Measurements from ENCODE around the gene REV3L.

Gene REV3L

DNA sequence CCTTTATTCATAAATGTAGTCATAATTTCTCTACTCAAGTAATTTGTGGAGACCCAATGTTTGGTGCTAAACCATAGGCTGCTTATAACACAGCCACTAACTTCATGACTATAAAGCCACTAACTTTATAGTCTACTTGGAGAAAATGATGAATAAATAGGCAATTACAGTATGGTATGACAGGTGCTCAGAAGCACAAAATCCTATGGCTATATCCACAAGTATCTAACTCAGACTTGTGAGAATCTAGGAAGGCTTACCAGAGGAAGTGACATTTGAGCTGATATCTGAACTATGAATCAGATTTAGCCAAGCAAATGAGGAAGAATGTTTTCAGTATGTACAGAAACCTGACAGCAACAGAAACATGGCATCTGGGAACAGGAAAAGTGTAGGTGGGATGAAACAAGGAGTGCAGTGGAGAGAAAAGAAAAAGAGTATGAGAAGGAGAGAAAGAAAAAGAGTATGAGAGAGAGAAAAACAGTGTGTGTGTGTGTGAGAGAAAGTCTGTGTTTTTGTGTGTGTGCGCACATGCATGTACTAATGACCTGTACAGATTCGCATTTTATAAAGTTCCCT is 59.9 kb downstream of the REV3L start:
- DNase-seq (ENCODE audit: low read depth), result no peak

DNA sequence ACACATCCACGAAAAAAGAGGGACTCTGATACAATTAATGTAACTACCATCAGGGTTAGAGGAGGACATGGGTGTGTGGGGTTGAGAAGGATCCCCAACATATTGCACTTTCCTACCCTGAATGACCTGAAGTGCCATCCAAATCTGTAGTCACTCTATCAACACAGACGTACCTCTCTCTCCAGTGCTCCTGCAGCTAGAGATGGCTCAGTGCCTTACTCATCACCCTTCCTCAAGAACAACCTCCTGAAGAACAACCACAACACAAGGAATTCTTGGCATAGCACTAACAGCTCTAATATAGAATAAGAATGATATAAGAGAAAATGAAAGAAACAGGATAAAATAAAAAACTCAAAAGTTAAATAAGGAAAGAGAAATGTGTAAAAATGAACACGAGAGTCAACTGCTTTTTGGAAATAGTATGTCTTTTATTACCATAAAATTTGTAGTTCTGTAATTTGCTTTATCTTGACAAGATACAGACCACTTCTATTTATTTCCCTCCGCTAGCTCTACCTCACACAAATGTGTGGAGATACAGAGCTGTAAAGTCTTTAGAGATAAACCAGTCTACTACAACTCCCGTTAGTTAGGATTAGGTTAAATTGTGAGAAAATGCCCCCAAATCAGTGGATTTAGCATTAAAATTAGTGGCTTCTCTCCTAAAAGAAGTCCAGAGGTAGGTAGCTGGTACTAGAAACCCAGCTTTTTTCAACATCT is 63.9 kb downstream of the REV3L start:
- no peak for DNase-seq (ENCODE audit: low read depth)

DNA sequence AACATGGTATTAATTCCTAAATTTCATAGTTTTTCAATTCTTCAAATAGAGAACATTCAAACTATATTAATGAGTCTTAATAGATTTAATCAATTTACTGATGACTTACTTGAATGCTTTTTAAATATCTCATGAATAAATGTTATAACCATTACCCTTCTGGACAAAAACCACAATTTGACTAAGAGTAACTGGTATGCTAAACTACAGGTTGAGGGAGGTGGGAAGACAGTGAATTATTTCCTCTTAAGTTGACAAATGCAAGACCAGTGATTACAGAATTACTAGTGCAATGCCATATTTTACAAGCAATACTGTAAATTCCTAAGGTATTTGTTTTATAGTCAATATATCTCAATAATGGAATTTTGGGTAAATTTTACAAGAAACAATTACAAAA is 65.1 kb downstream of the REV3L start:
- DNase-seq (ENCODE audit: low read depth), result no peak

DNA sequence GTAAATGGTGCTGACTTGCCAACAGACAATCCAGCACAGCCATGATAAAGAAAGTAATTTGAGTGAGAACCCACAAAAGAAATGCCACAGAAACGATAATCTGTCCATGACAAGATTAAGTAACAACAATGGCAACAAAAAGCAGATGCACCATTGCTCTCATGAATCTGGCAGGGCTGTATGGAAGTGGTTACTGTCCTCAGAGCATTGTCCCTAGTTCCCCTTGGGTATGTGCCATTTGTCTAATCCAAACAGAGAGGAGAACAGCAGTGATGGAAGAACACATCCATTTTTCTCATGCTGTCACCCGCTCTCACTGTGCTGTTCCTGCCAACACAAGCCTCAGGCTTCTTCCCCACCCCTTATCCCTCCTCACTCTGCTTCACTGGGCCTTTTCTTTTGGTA is 65.8 kb downstream of the REV3L start:
- DNase-seq (ENCODE audit: low read depth), result no peak

DNA sequence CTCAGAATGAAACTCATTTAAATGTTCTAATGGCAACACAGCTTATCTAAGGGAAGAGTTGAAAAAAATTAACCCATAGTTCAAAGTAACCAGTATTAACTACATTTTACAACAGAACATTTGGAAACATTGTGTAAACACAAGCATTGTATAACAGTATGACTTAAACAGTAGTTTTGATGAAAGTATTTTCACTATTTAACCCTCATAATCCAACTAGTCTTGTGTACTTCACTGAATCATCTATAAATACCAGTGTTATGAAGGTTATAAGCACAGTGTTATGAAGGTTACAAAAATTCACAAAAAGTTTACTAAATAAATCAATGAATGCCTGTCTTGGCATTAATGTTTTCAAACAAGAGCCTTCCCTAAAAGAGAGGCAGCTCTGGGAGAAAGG is 66.5 kb downstream of the REV3L start:
- DNase-seq (ENCODE audit: low read depth), result no peak

DNA sequence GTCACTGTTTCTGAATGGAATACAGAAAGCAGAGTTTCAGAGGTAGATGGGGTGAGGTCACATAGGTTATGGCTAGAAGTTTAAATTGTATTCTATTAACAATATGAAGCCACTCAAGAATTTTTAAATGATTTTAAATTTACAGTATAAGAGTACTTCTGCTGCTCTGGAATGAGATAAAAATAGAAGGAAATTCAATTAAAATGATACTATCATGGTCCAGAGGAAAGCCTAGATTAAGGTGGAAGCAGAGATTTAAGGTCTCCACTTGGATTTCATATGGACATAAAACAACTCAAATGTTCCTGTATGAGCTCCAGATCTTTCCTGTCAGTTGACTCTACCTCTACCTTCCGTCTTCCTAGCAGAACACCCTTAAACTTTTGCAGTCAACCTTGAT is 68.6 kb downstream of the REV3L start:
- DNase-seq (ENCODE audit: low read depth), result no peak

DNA sequence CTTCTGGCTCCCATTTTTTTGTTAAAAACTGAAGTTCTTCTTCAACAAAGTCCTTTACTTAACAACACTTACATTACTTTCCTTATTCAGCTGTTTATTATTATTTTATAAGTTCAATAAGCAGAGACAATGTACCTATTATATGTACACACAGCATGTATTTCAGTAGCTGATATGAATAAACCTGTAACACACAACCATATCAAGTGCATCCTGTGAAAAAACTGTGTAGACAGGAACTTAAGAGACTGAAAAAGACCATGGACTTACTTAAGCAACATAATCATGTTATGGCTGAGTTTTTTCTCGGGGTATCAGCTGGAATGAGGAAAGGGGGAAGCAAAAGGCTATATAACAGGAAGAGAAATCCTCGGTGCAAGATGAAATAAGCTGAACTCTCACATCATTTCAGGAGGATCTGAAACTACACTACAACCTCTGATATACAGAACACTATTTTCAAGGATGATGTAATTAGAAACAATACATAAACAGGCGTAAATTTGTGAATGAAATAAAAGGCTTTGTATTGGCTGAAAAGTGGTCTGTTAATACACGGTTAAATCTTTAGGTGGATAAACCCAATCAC is 70.9 kb downstream of the REV3L start:
- no peak for DNase-seq (ENCODE audit: low read depth)

DNA sequence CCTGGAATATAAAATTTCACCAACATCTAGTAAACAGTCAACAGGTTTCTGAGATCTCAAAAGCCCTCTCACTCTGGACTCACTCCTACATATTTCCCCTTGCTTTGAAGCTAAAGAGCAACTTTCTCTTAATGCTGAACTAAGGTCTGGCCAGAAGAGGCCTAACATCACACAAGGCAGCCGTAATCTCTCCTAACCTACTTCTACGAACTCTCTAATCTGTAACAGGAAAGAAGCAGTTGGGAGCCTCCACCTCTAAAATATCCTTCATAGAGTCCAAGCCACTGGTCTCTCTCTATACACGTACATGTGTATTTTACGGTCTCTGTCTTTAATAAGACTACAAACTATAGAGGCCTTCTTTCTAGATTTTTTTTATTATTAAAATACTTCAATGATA is 72.0 kb downstream of the REV3L start:
- no peak for DNase-seq (ENCODE audit: low read depth)

DNA sequence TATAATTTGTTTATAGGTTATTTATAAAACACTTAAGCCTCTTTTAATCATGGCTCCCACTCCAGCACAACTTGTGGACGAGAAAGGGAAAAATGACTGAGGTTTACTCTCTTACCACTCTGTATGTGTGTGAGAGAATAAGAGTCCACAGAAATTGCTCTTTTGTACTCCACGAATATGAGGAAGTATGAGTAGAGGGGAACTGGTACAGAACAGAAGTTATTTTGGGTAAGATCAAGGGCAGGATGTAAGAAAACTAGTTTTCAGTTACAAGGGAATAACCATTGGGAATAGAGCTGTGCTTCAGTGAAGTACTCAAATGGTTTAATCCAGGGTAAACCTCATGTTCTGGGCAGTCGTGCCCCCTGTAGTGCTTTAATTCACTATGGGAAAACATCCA is 72.6 kb downstream of the REV3L start:
- DNase-seq (ENCODE audit: low read depth), result no peak

DNA sequence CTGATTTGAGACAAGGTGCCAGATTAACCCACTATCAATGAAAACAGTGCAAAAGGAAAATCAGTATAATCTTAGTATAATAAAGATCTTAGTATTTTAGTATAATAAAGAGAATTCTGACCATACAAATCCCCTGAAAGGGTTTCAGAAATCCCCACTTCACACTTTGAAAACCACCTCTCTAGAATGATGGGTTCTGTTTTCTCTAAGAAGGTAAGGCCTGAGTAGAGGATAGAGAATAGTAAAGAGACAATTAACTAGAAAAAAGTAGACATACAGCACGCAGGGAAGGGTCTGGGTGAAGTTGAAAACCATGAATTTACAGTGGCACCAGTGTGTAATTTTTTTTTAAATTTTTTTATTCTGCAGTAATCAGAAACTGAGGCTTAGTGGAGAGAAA is 73.6 kb downstream of the REV3L start:
- no peak for DNase-seq (ENCODE audit: low read depth)

DNA sequence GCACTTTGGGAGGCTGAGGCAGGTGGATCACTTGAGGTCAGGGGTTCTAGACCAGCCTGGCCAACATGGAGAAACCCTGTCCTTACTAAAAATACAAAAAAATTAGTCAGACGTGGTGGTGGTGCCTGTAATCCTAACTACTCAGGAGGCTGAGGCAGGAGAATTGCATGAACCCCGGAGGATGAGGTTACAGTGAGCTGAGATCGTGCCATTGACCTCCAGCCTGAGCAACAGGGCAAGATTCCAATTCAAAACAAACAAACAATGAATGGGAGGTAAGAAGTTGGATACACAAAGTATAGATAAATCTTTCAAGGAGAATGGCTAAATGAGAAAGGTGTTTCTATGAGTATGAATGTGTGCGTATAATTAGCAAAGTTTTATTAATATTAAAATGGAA is 75.3 kb downstream of the REV3L start:
- DNase-seq (ENCODE audit: low read depth), result no peak

DNA sequence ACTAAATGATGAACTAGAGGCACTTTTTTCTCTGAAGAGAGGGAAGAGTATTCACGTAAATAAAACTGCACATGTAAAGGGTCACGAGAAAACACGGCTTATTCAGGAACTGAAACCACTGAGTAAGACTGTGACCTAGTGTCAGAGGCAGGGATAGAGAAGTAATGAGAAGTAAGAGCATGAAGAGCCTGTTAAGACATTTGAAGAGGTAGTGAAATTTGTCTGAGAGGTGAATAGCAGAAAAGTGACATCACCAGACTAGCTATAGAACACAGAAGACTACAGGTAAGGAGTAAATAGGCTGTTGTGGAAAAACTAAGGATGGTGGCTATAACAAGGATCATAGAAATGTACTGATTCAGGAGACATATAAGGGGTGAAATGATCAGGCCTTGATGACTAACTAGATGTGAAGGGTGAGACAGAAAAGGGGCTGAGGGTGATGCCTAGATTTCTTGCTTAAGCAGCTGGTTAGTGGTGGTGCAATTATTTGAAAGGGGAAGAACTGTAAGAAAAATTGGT is 76.8 kb downstream of the REV3L start:
- DNase-seq (ENCODE audit: low read depth), result no peak

DNA sequence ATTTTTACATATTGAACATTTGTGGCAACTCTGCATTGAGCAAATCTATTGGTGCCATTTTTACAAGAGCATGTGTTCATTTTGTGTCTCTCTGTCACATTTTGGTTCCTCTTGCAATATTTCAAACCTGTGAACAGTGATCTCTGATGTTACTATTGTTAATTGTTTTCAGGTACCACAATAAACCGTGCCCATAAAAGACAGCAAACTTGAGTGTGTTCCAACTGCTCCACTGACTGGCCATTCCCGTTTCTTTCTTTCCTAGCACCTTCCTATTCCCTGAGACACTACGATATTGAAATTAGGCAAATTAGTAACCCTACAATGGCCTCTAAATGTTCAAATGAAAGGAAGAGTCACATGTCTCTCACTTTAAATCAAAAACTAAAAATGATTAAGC is 79.6 kb downstream of the REV3L start:
- no peak for DNase-seq (ENCODE audit: low read depth)

DNA sequence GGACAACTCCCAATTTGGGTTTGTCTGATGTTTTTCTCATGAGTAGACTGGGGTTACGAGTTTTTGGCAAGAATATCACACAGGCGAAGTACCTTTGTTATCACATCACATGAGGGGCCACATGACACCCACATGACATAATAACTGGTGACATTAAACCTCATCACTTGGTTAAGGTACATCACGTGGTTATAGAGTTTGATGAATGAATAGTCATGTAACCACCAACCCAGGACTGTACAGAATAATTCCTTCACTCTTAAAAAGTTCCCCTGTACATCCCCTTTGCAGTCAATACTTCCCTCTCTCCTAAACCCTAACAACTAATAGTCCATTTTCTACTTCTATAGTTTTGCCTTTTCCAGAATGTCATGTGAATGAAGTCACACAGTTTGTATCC is 83.4 kb downstream of the REV3L start:
- no peak for DNase-seq (ENCODE audit: low read depth)

DNA sequence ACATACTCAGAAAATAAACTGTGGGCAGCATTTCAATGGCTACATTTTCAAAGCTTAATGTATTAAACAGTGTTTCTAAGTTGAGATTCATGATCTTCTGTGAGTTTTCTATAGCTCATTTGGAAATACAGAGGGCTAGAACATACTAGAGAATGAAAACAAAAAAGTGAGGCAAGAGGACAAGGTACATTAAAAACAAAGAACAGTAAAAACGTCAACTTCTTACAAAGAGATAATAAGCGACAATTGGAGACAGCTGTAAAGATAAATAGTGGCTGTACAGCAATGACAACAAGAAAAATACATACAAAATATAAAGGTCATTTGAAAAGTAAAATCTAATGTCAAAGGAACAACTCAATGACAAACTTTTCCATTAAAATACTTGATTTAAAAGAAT is 94.3 kb downstream of the REV3L start:
- no peak for DNase-seq (ENCODE audit: low read depth)

DNA sequence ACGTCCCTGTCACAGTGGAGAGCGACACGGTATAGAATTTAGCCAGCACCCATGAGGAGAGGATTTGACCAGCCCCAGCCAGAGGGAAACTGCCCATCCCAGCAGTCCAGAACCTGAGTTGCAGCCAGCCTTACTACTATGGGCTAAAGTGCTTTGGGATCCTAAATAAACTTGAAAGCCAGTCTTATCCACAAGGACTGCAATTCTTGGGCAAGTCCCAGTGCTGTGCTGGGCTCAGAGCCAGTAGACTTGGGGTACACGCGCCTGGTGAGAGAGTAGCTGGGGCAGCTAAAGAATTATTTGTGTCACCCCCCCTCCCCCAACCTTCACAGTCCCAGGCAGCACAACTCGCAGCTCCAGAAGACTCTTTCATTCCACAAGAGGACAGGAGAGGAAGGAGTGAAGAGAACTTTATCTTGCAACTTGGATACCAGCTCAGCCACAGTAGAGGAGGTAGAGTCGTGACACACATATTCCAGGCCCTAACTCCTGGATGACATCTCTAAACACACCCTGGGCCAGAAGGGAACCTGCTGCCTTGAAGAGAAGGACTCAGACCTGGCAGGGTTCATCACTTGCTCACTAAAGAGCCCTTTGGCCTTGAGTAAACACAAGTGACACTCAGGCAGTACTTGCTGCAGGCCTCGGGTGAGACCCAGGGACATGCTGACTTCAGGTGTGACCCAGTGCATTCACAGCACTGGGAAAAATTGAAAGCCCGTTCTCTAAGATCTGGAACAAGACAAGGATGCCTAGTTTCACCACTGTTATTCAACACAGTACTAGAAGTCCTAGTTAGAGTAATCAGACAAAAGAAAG is 100.3 kb downstream of the REV3L start:
- DNase-seq (ENCODE audit: low read depth), result no peak

DNA sequence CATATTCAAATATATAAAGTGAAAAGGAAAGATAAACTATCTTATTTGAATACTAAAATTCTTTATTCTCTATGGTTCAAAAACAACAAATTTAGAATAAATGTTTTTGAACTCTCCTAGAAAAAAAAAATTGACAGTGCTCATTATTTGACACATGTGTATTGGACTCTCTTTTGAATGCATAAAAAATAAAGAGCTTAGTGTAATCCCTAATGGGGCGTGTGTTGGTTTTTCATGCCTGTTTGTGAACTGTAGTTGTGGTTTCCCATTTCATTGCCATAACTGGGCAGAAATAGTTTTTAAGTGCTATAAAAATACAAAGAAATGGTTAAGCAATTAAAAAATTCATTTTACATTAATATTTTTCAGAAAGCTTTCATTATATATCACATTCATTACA is 101.3 kb downstream of the REV3L start:
- no peak for DNase-seq (ENCODE audit: low read depth)

DNA sequence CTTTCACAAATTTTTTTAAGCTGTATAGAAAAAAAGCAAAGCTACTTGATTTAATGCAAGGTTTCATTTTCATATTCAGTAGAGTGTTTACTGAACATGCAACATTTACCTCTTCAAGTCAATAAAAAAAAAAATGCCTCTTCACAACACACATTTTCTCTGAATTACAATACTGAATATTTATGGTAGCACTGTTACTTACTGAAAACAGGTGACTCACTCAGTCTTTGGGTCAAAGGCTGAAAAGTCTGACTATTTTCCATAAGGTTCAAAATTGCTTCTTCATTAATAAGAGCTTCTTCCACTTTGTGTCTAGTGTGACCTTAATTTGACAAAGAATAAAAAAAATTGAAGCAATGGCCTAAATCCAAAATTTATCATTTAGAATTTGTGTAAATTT is 101.9 kb downstream of the REV3L start:
- DNase-seq (ENCODE audit: low read depth), result no peak

DNA sequence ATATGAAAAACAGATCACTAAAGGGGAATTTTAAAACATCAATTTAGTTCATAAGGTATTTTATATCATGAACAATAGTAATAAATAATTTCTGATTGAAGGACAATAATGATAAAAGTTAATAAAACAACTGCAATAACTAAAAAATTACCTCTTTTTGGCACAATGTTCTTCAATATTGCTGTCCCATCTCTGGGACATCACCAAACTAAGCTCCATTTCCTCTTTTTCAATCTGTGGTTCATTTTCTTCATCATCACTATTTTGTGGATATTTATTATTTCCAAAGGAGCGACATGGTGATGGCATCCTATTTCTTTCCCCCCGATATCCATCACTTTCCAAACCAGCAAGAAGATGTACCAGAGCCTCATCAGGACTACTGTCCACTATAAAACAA is 103.2 kb downstream of the REV3L start:
- no peak for DNase-seq (ENCODE audit: low read depth)

DNA sequence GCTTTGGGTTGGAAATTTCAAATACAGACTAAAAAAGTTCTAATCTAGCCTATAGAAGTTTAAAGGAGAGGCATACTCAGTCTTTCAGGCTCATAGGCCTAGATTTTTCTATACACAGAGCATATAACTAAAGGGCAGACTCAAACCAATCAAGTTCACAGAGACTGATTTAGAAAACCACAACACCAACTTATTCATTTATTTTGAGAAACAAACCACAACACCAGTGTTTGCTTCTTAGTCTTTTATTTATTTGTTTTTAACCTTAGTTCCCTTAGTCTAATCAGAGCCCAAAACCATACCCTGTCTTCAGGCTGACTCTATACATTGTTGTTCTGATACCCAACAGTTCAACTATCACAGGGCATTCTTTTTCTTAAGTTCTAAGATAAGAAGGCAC is 103.7 kb downstream of the REV3L start:
- DNase-seq (ENCODE audit: low read depth), result no peak

DNA sequence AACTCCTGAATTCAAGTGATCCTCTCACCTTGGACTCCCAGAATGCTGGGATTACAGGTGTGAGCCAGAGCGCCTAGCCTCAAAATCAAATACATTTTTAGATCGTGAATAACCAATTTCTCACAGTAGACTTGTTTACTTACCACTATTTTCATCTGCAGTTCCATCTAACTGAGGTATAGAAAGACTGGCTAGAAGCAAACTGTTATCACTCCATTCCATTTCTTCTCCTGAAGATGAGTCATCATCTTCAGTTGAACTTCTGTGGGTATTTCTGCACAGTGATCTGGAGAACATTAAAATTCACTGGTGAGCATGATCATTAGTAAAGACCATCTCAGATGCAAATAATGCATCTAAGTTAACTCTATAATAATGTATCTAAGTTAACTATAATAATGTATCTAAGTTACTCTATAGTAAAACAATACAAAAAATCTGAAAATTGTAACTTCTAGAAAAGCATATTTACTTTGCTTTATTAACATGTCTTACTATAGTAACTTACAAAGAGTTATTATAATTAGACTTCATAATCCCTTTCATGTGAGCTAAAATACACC is 105.4 kb downstream of the REV3L start:
- no peak for DNase-seq (ENCODE audit: low read depth)

DNA sequence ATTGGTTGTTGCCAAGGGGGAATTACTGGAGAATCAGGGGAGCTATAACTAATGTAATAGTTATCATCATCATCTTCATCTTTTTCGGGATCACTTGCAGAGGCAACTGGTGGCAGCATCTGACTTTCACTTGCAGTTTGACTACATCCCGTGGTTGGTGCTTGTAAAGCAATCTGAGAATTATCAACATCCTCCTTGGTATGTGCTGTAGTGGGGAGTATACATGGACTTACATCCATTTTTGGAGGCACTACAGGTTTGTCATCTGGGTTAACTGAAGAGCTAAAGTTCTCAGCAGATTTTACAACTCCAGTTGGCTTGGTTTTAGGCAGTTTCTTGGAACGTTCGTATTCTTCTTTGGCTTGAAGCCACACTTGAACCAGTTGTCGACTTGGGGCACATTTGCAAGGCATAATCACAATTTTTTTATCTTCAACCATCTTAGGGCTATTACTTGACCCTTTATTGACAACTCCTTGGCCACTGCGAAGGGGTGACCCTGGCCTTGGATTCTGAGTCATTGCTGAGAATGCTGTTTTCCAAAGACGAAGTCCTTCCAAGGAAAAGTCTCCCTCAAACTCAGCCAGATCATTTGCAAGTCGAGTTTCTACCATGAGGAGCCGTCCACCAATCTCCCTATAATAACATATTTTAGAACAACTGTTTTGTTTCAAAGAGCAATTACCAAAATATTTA is 115.5 kb downstream of the REV3L start:
- no peak for DNase-seq (ENCODE audit: low read depth)
